H7 (cell line): Measurements from ENCODE around the gene GADD45GIP1. TPM values are rescaled to one million over a fixed set of nuclear protein-coding genes. Genes with fewer than 3 reads are reported as not detected.

ENCODE experiments used
- DNase-seq: peaks from one replicate; pipeline ENCODE4 v3.0.0; 2012
- H3K27me3 ChIP-seq: 2 replicates; pipeline ENCODE4 v1.6.0; 2011; ENCODE audit warnings: mild to moderate bottlenecking, low read length; ENCODE audit not compliant: control insufficient read depth, insufficient read depth
- H3K36me3 ChIP-seq: replicated peaks from 2 replicates; pipeline ENCODE4 v1.5.1; 2011; ENCODE audit warnings: low read length; ENCODE audit not compliant: control insufficient read depth, insufficient read depth
- H3K4me3 ChIP-seq: 2 replicates; pipeline ENCODE4 v1.5.1; 2011; ENCODE audit warnings: low read depth, mild to moderate bottlenecking, control low read depth, low read length, moderate library complexity; ENCODE audit not compliant: insufficient read depth
- total RNA-seq: library from RNA; depleted of rRNA; stranded (reverse); fragments of >200 nt; shearing (Covaris generic); gene quantifications from 2 replicates; pipeline ENCODE4 v1.2.3, GENCODE V29; 2014

Gene GADD45GIP1
- total RNA-seq, 1 experiment from 2014 or later, result 40.4 TPM

DNA sequence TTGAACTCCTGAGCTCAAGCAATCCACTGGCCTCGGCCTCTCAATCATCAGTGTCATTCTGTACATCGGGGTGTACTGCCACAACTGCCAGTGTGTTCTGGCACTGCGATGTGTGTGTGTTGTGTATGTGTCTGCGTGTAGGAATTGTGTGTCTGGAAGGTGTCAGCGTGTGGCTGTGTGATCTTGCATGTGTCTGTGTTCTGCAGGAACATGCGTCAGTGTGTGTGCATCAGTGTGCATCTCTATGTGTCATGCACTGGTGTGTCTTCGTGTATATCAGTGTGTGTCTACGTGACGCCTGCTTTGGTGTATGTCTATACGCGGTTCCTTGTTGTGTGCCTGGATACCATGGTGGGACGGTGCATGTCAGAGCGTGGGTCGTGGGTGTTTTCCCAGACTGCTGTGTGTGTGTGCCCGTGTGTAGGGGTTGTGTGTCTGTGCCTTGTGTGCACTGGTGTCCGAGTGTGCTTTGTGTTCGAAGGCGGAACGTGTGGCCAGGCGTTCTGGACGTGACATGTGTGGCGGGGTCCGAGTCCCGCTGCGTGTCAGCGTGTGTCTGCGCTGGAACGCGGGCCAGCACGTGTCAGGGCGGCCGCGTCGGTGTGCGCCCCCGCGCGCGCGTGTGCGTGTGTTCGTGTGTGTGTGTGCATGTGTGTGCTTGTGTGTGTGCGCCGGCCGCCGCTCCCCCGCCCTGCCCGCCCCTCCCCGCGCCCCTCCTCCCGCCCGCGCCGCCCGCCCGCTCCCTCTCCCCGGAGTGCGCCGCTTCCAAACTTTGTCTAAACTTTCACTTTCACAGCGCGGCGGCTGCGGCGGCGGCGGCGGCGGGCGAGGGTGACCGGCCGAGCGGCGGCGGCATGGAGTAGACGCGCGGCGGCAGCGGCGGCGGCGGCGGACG, 37.9 kb upstream of the GADD45GIP1 start, which contains the start of gene NFIX:
NFIX (plus strand) TSS at position 775 of the 895 bp plus-strand sequence. CDS start 363 bp downstream, outside the sequence.
- peak within 1 kb of the TSS; percentile 27 for H3K4me3 ChIP-seq
- no peak for DNase-seq
- no peaks in the 10 kb centered on the region for H3K36me3 ChIP-seq
- H3K27me3 ChIP-seq, result peaks cover 64% of the 10 kb centered on the region

DNA sequence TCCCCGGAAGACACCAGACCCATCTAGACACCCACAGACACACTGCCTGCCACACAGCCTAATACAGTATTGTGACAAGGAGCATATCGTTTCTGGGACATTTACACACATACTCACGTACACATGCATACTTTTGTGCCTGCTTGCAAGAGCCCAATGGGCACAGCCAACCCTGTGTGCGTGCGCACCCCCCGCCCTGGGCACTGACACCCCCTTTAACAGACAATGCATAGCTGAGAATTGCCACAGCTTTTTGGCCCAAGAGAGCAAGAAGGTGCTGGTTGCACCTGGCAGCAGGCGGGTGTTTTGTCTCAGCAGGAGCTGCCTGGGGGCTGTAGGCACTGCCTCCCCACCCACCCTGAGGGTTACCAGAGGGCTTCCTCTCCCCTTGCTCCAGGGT, 36.5 kb upstream of the GADD45GIP1 start:
- no peak for DNase-seq
- Histone ChIP-seq H3K27me3 (peaks cover 57% of the 10 kb centered on the region), H3K36me3 (no peaks in the 10 kb centered on the region), H3K4me3 (no peak overlapping the region)

GRCh38 chr19:12992729-12993128, 35.7 kb upstream of the GADD45GIP1 start:
- no peak overlapping the region for H3K4me3 ChIP-seq
- no peaks in the 10 kb centered on the region for H3K36me3 ChIP-seq
- no peak for DNase-seq
- peaks cover 49% of the 10 kb centered on the region for H3K27me3 ChIP-seq

DNA sequence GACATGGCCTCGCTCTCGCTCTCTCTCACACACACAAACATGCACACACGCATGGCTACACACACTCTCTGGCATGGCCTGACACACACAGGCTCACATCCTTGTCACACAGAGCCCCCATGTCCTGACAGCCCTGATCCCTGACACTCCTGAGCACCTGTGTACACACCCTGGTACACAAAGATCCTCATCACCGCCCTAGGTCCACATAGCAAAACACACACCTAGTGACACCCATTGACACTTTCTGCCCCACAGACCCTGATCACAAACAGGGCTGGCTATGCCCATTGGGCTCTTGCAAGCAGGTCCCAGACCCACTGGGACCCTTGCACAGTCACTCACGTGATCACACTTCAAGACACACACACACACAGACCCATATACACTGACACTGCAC, 34.3 kb upstream of the GADD45GIP1 start:
- no peaks in the 10 kb centered on the region for H3K36me3 ChIP-seq
- no peak overlapping the region for H3K4me3 ChIP-seq
- peaks cover 37% of the 10 kb centered on the region for H3K27me3 ChIP-seq
- DNase-seq, result no peak

DNA sequence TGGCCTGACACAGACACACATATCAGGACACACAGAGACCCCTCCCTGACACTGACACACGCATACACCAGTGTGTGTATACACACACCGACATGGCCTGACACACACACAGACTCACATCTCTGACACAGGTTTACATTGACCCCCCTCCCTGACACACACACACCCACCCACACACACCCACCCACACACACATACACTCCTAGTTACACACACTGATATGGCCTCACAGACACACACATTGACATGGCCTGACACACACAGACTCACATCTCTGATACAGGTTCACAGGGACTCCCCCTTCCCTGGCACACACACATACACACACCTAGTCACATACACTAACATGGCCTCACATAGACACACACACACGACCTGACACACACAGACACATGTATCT, 33.8 kb upstream of the GADD45GIP1 start:
- H3K36me3 ChIP-seq, result no peaks in the 10 kb centered on the region
- peaks cover 32% of the 10 kb centered on the region for H3K27me3 ChIP-seq
- no peak for DNase-seq
- H3K4me3 ChIP-seq, result no peak overlapping the region

GRCh38 chr19:12990431-12990830, 33.4 kb upstream of the GADD45GIP1 start:
- peaks cover 33% of the 10 kb centered on the region for H3K27me3 ChIP-seq
- no peaks in the 10 kb centered on the region for H3K36me3 ChIP-seq
- no peak overlapping the region for H3K4me3 ChIP-seq
- no peak for DNase-seq

DNA sequence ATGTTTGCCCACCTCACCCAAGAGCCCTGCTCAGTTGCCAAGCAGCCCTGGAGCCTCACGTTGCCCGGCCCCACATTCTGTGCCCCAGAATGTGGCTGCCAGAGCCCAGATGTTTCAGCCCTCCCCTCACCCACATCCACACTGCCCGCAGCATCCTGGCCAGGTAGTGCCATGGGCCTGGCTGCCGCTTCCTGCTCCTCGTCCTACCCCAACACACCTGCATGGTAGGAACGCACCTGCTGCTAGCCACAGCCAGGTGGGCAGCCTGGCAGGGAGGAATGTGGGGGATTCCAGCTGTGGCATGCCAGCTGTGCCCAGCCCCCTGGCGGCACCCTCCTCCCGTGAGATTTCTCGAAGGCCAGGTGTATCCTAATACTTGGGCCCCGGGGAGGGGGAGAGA, 30.8 kb upstream of the GADD45GIP1 start:
- no peak for DNase-seq
- no peak overlapping the region for H3K4me3 ChIP-seq
- H3K27me3 ChIP-seq, result peaks cover 25% of the 10 kb centered on the region
- H3K36me3 ChIP-seq, result no peaks in the 10 kb centered on the region

DNA sequence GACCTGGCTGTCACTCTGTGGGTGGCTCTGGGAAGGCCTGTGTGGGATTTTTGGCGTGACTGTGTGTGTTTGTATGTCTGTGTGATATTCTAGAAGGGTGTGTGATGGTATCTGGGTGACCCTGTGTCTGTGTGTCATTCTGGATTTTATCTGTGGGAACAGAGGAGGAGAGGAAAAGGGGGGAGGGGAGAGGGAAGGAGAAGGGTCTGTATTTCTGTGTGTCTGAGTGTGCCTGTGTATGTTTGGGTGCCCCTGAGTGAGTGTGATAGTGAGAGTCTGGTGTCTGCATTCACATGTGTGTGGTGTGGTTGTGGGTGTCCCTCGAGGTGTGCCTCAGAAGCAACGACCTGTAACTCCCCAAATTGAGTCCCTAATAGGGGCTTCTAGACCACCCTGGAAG, 30.2 kb upstream of the GADD45GIP1 start:
- DNase-seq, result no peak
- H3K36me3 ChIP-seq, result no peaks in the 10 kb centered on the region
- no peak overlapping the region for H3K4me3 ChIP-seq
- H3K27me3 ChIP-seq, result peaks cover 25% of the 10 kb centered on the region

GRCh38 chr19:12986726-12987125, 29.7 kb upstream of the GADD45GIP1 start:
- Histone ChIP-seq H3K4me3 (no peak overlapping the region), H3K36me3 (no peaks in the 10 kb centered on the region), H3K27me3 (peaks cover 27% of the 10 kb centered on the region)
- DNase-seq, result no peak

DNA sequence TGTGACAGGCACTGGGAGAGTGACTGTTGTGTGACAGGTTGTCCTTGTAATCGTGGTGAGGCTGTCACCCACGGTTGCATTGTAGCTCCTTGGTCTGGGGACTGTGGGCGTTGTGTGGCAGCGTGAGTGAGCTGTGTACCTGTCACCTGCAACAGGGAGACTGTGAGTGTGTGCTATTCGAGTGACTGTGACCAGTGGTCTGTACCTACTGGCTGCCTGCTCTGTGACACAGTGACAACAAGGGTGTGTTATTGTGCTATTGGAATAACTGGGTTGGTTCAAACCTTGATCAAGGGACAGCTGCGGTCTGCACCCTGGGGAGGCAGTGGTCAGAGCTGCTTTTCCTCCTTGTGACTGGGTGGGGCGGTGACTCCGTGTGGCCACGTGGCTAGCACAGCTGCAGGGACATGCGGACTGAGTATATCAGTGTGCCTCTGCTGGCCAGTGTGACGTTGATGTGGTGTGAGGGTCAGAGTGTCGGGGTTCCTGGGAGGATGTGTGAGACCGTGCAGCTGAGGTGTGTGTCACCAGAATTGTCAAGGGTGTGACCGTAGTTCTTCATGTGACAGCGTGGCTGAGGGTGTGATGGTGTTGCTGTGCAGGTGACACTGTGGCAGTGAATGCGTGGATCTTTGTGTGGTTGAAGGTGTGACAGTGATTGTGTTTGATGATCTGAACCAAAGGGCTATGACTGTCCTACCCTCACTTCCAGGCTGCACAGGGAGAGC, 28.2 kb upstream of the GADD45GIP1 start:
- peaks cover 24% of the 10 kb centered on the region for H3K27me3 ChIP-seq
- peak; percentile 50 for DNase-seq
- H3K36me3 ChIP-seq, result no peaks in the 10 kb centered on the region
- no peak overlapping the region for H3K4me3 ChIP-seq

DNA sequence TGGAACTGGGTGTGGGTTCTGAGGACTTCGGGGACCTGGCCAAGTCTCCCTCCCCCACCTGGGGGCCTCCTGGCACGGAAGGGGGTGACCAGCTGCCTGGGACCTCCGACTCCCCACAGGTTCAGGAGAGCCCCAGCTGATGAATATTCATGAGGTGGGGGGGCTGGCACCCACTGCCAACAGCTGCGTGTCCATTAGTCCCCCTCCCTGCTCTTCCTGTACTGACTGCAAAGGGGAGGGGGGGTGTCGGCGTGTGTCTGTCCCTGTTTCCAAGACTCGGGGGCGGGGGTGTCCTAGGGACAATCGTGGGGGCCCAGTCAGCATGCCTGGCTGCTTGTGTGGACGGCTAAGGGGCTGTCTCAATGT, 27.6 kb upstream of the GADD45GIP1 start:
- H3K36me3 ChIP-seq, result no peaks in the 10 kb centered on the region
- peak; percentile 59 for DNase-seq
- H3K4me3 ChIP-seq, result no peak overlapping the region
- peaks cover 19% of the 10 kb centered on the region for H3K27me3 ChIP-seq

GRCh38 chr19:12984143-12984627, 27.2 kb upstream of the GADD45GIP1 start:
- Histone ChIP-seq H3K4me3 (no peak overlapping the region), H3K36me3 (no peaks in the 10 kb centered on the region), H3K27me3 (peaks cover 19% of the 10 kb centered on the region)
- no peak for DNase-seq

GRCh38 chr19:12983542-12984142, 26.6 kb upstream of the GADD45GIP1 start:
- Histone ChIP-seq H3K4me3 (peak overlapping the region; percentile 18; the same call in 1 of the 2 replicates), H3K36me3 (no peaks in the 10 kb centered on the region), H3K27me3 (peaks cover 19% of the 10 kb centered on the region)
- DNase-seq, result peak; percentile 99

GRCh38 chr19:12983091-12983490, 26.1 kb upstream of the GADD45GIP1 start:
- peaks cover 19% of the 10 kb centered on the region for H3K27me3 ChIP-seq

More at GRCh38 chr19:12983091-12983490, 26.1 kb upstream of the GADD45GIP1 start:
- no peaks in the 10 kb centered on the region for H3K36me3 ChIP-seq
- no peak for DNase-seq
- H3K4me3 ChIP-seq, result peak overlapping the region; percentile 18; the same call in 1 of the 2 replicates
